B cell (primary cell): Measurements from ENCODE around the gene RASSF3.

Experiments
- CTCF ChIP-seq: fragments of 200-600 bp; IDR thresholded peaks from one replicate; pipeline ENCODE4 v1.8.0; 2022; ENCODE audit warnings: antibody characterized with exemption, mild to moderate bottlenecking
- EZH2 ChIP-seq: IDR thresholded peaks from 2 replicates; pipeline ENCODE4 v1.6.1; 2012; ENCODE audit warnings: borderline replicate concordance, low read depth, mild to moderate bottlenecking, moderate library complexity, low read length; ENCODE audit not compliant: insufficient read depth, poor library complexity, severe bottlenecking

- TF ChIP-seq EZH2 = no peak
- TF ChIP-seq CTCF = no peak
Measured at GRCh38 chr12:64663015-64663414, 52.7 kb downstream of the RASSF3 start.
